CD4-positive, alpha-beta T cell (primary cell): ENCODE measurements around the gene SFTA2. TPM values are rescaled to one million over a fixed set of nuclear protein-coding genes. Genes with fewer than 3 reads are reported as not detected.

ENCODE experiments used
- ATAC-seq: fragments of 200-7000 bp; cut with Tn5 transposase; one replicate; pipeline ENCODE4 v1.10.0; 2022; ENCODE audit warnings: mild to moderate bottlenecking; ENCODE audit not compliant: poor library complexity
- CTCF ChIA-PET: fragments of 350-600 bp; sonication (Branson Sonifier 250); formaldehyde crosslinking; loops from one replicate; lab custom pipeline; 2021; ENCODE audit warnings: antibody characterized with exemption, inconsistent platforms; lab: Charles Lee
- POLR2A ChIA-PET: fragments of 350-600 bp; sonication (Branson Sonifier 250); formaldehyde crosslinking; loops from one replicate; lab custom pipeline; 2021; ENCODE audit warnings: antibody characterized with exemption, inconsistent platforms; lab: Charles Lee
- DNase-seq, 14 experiments: peaks; one replicate each; pipeline ENCODE4 v3.0.0-alpha.2; 2013 to 2020; ENCODE audit warnings: mixed read lengths in 2 of 14
- H3K27ac ChIP-seq, 2 donors: one replicate each; pipeline versions ENCODE4 v1.5.1 to v1.7.0; 2013; ENCODE audit warnings: low read length in 2 of 2, low read depth in 1 of 2, mild to moderate bottlenecking in 1 of 2
- H3K27me3 ChIP-seq, 2 experiments: 1 replicate in 1 of 2; 2 replicates in 1 of 2; pipeline versions ENCODE4 v1.6.1 to v1.7.0; 2013; ENCODE audit warnings: low read length in 2 of 2, control low read depth in 1 of 2, mild to moderate bottlenecking in 1 of 2, moderate library complexity in 1 of 2; ENCODE audit not compliant: insufficient read depth in 2 of 2, control insufficient read depth in 1 of 2
- H3K36me3 ChIP-seq: one replicate; pipeline ENCODE4 v1.6.1; 2013; ENCODE audit warnings: low read length, control low read depth; ENCODE audit not compliant: insufficient read depth
- H3K4me1 ChIP-seq: one replicate; pipeline ENCODE4 v1.6.1; 2013; ENCODE audit warnings: low read length, control low read depth; ENCODE audit not compliant: insufficient read depth
- H3K4me3 ChIP-seq: one replicate; pipeline ENCODE4 v1.5.1; 2013; ENCODE audit warnings: mild to moderate bottlenecking, low read length, moderate library complexity
- H3K9me3 ChIP-seq, 2 experiments: 1 replicate in 1 of 2; 2 replicates in 1 of 2; pipeline versions ENCODE4 v1.6.1 to v1.7.0; 2013; ENCODE audit warnings: low read length in 2 of 2, mild to moderate bottlenecking in 2 of 2, control low read depth in 1 of 2, moderate library complexity in 1 of 2; ENCODE audit not compliant: control insufficient read depth in 1 of 2, insufficient read depth in 1 of 2
- H3K27ac Mint-ChIP-seq: one replicate; pipeline ENCODE4 v1.8.0; 2020; ENCODE audit warnings: mixed read lengths
- H3K27me3 Mint-ChIP-seq: one replicate; pipeline ENCODE4 v1.8.0; 2021; ENCODE audit warnings: mixed read lengths
- H3K36me3 Mint-ChIP-seq: one replicate; pipeline ENCODE4 v1.8.0; 2021; ENCODE audit warnings: low read depth, mixed read lengths
- H3K4me1 Mint-ChIP-seq: one replicate; pipeline ENCODE4 v1.8.0; 2021; ENCODE audit warnings: low read depth, mixed read lengths
- H3K4me3 Mint-ChIP-seq: one replicate; pipeline ENCODE4 v1.8.0; 2020; ENCODE audit warnings: mild to moderate bottlenecking, mixed read lengths
- H3K9me3 Mint-ChIP-seq: one replicate; pipeline ENCODE4 v1.8.0; 2020; ENCODE audit warnings: mixed read lengths
- intact Hi-C, 2 experiments: fragments of 100-400 bp; cut with DNase I in 1 of 2; cut with micrococcal nuclease in 1 of 2; formaldehyde crosslinking; loops; one replicate each; pipeline versions ENCODE4 v1.15.1 to v1.9.0; 2023 to 2025; cut with DNase I, micrococcal nuclease
- total RNA-seq, 174 experiments: library from RNA in 2 of 174; stranded (reverse) in 2 of 174; gene quantifications; one replicate each; pipeline ENCODE4 v1.2.3 and lab custom pipeline; 2021 to 2026
- TF ChIP-seq, protein P1 (sequence below): fragments of 200-600 bp; IDR thresholded peaks from one replicate; pipeline ENCODE4 v1.8.0; 2022; ENCODE audit warnings: antibody characterized with exemption, mild to moderate bottlenecking

SFTA2 gene
- total RNA-seq, 2 experiments from 2014 or later: not detected

DNA sequence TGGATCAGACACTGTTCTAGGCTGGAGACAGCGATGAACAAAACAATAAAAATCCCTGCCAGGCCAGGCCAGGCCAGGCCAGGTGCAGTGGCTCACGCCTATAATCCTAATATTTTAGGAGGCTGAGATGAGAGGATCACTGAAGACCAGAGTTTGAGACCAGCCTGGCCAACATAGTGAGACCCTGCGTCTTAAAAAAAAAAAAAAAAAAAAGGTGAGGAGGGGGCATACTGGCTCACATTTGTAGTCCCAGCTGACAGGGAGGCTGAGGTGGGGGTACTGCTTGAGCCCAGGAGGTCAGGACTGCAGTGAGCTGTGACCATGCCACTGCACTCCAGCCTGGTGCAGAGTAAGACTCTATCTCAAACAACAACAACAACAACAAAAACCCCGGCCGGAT is 13.3 kb upstream of the SFTA2 start:
- H3K4me3 Mint-ChIP-seq: no peak overlapping the region
- DNase-seq: no peak

GRCh38 chr6:30944051-30944450 is 12.1 kb upstream of the SFTA2 start:
- no peaks in the 10 kb centered on the region for H3K36me3 Mint-ChIP-seq
- no peaks in the 10 kb centered on the region for H3K9me3 Mint-ChIP-seq
- CTCF ChIA-PET: no interaction called here
- POLR2A ChIA-PET: no interaction called here
- H3K27ac Mint-ChIP-seq: no peak overlapping the region
- peaks cover 80% of the 10 kb centered on the region for H3K27me3 Mint-ChIP-seq
- intact Hi-C loops: no loop called here
- ATAC-seq (no peak), DNase-seq (no peak)
- H3K27me3 ChIP-seq: peaks cover 38 to 46% of the 10 kb centered on the region in 2 experiments
- no peaks in the 10 kb centered on the region for H3K4me1 Mint-ChIP-seq
- no peak overlapping the region for H3K4me3 ChIP-seq
- peaks cover 4% of the 10 kb centered on the region for H3K4me1 ChIP-seq
- no peaks in the 10 kb centered on the region for H3K36me3 ChIP-seq
- no peak overlapping the region for H3K4me3 Mint-ChIP-seq
- TF ChIP-seq, protein P1, sequence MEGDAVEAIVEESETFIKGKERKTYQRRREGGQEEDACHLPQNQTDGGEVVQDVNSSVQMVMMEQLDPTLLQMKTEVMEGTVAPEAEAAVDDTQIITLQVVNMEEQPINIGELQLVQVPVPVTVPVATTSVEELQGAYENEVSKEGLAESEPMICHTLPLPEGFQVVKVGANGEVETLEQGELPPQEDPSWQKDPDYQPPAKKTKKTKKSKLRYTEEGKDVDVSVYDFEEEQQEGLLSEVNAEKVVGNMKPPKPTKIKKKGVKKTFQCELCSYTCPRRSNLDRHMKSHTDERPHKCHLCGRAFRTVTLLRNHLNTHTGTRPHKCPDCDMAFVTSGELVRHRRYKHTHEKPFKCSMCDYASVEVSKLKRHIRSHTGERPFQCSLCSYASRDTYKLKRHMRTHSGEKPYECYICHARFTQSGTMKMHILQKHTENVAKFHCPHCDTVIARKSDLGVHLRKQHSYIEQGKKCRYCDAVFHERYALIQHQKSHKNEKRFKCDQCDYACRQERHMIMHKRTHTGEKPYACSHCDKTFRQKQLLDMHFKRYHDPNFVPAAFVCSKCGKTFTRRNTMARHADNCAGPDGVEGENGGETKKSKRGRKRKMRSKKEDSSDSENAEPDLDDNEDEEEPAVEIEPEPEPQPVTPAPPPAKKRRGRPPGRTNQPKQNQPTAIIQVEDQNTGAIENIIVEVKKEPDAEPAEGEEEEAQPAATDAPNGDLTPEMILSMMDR: no peak
- H3K9me3 ChIP-seq: peaks cover 0 to 3% of the 10 kb centered on the region in 2 experiments
- H3K27ac ChIP-seq: no peak overlapping the region

More for the DNA sequence above, 13.3 kb upstream of the SFTA2 start:
- Mint-ChIP-seq H3K36me3 (no peaks in the 10 kb centered on the region), H3K4me1 (no peaks in the 10 kb centered on the region), H3K27me3 (peaks cover 83% of the 10 kb centered on the region), H3K9me3 (no peaks in the 10 kb centered on the region), H3K27ac (no peak overlapping the region)
- TF ChIP-seq, protein P1: no peak
- Histone ChIP-seq H3K4me3 (no peak overlapping the region), H3K4me1 (peaks cover 4% of the 10 kb centered on the region), H3K27me3 (peaks cover 37 to 38% of the 10 kb centered on the region in 2 experiments), H3K9me3 (peaks cover 0 to 3% of the 10 kb centered on the region in 2 experiments), H3K36me3 (no peaks in the 10 kb centered on the region), H3K27ac (no peak overlapping the region)
- no peak for ATAC-seq
- ChIA-PET POLR2A (no interaction called here), CTCF (no interaction called here)
- intact Hi-C loops: no loop called here

DNA sequence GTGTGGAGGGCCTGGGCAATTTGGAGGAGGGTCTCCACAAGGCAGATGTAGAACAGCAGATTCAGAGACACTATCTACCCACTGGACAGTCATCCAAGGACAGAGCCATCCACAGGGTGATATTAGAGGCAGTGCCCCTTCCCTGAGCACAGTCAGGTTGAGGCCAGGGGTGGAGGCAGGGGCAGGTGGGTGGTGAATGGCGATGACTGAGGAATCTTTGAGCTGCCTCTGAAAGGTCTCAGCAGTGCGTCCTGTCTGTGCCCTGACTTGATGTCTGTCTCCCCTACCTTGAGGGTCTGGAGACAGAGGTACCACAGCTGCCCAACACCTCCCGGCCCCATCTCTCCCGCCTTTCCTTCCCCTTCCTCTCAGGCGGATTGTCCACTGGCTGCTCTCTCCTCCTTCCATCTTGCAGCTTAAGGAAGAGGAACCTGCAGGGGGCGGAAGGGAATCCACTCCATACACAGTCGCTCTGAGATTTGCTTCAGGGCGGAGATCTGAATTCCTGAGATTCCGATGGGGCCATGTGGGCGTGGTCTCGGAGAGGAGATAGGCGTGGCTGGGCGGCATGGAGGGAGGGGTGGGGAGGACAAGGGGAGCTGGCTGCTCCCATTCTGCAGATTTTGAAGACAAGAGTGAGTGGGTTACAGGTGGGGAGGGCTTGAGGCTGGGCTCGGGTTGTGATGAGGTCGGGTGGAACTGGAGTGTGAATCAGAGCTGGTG is 10.5 kb upstream of the SFTA2 start:
- H3K27ac Mint-ChIP-seq: no peak overlapping the region
- no peak overlapping the region for H3K4me3 ChIP-seq
- DNase-seq (peak in 3 of 14 experiments; percentile 16 to 33 (median 18)), ATAC-seq (no peak)
- H3K4me3 Mint-ChIP-seq: no peak overlapping the region
- ChIA-PET CTCF (interaction anchor here (1.2 kb wide), 1 partner anchor 144 kb away, joined by 3 read pairs; no protein-coding TSS in a partner anchor), POLR2A (interaction anchor here (1.1 kb wide), 1 partner anchor 100 kb away, joined by 3 read pairs; no protein-coding TSS in a partner anchor)
- peaks cover 4% of the 10 kb centered on the region for H3K4me1 ChIP-seq
- H3K27me3 ChIP-seq: peaks cover 38 to 46% of the 10 kb centered on the region in 2 experiments
- peaks cover 71% of the 10 kb centered on the region for H3K27me3 Mint-ChIP-seq
- H3K9me3 ChIP-seq: peaks cover 0 to 3% of the 10 kb centered on the region in 2 experiments
- no peaks in the 10 kb centered on the region for H3K4me1 Mint-ChIP-seq
- no peak overlapping the region for H3K27ac ChIP-seq
- TF ChIP-seq, protein P1: no peak
- intact Hi-C loops: no loop called here
- no peaks in the 10 kb centered on the region for H3K36me3 ChIP-seq
- H3K9me3 Mint-ChIP-seq: no peaks in the 10 kb centered on the region
- H3K36me3 Mint-ChIP-seq: no peaks in the 10 kb centered on the region
